ENCODE measurements around the gene RPL9. TPM values are rescaled to one million over a fixed set of nuclear protein-coding genes. Genes with fewer than 3 reads are reported as not detected.

RPL9 gene
- total and polyA plus RNA-seq, 2 of the 8 experiments (the other 6 are each of a cell fraction or from before 2014, with no cell fraction given): 1,161 to 1,184 TPM

DNA sequence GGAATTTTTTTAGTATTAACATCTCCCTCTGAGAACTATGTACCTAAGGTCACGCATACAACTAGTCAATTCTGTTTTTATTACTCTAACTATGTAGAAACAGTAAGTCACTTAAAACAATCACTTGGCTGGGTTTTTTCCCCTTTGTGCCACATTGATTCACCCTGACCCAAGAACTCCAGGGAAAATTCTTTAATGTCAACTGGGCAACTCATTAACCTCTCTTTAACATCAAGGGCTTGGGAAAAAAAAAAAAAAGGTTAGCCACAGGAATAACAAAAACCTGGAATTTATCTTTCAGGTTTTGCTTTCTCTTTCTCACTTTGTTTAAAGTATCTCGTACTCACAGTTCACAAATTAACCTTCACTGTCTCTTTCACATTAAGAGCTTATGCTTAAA is 8.1 kb downstream of the RPL9 start:
- H2AFZ ChIP-seq (ENCODE audit: low read length): no peak overlapping the region
- no peaks in the 10 kb centered on the region; a peak in 1 of 7 replicates for H3K27me3 ChIP-seq (replicated peaks in 1 of 4; ENCODE audit: control insufficient read depth in 3 of 4, extremely low read depth in 1 of 4, insufficient read depth in 3 of 4, low read length in 3 of 4)
- no peak overlapping the region for H2AK5ac ChIP-seq (ENCODE audit: low read depth, low read length)
- H4K20me1 ChIP-seq (replicated peaks in 1 of 2; ENCODE audit: control insufficient read depth in 1 of 2, insufficient read depth in 2 of 2, low read length in 2 of 2): peaks cover 4 to 6% of the 10 kb centered on the region in 2 experiments
- peaks cover 8% of the 10 kb centered on the region; the same call in 1 of the 2 replicates for H3K23me2 ChIP-seq (ENCODE audit: low read depth, low read length)
- POLR2A ChIA-PET (ENCODE audit: partially characterized antibody): interaction anchor here (0.6 to 6.2 kb wide), 10 partner anchors 7 to 561 kb away, joined by 3 to 133 read pairs (median 4); partner anchors contain the start of genes LIAS, RPL9 and UGDH
- peaks cover 0 to 7% (median 2%) of the 10 kb centered on the region in 4 experiments; a peak in 3 of 7 replicates for H3K4me1 ChIP-seq (replicated peaks in 1 of 4; ENCODE audit: control insufficient read depth in 3 of 4, insufficient read depth in 4 of 4, low read length in 3 of 4)
- H4K8ac ChIP-seq (ENCODE audit: extremely low read depth, insufficient read depth, low read length): no peak overlapping the region
- H3K9ac ChIP-seq (replicated peaks in 1 of 4; ENCODE audit: extremely low read depth in 1 of 4, low read depth in 3 of 4, low read length in 3 of 4): no peak overlapping the region
- no peak overlapping the region for H2BK5ac ChIP-seq (ENCODE audit: low read depth, low read length)
- 64% methylated on average over 2 of the region's 2 CpGs; no CpG with 5 or more reads in 1 of the 2 experiments for WGBS, 2 experiments (ENCODE audit: extremely low coverage in 1 of 2, insufficient coverage in 1 of 2, insufficient read length in 1 of 2, insufficient replicate concordance in 2 of 2, low coverage in 1 of 2, low lambda C conversion rate in 2 of 2, missing lambda C conversion rate in 1 of 2)
- CTCF ChIA-PET (ENCODE audit: partially characterized antibody): no interaction called here
- H3K79me2 ChIP-seq (ENCODE audit: control insufficient read depth in 1 of 2, insufficient read depth in 2 of 2, low read length in 2 of 2): peaks cover 0 to 4% of the 10 kb centered on the region in 2 experiments; a peak in 2 of 4 replicates
- H3K56ac ChIP-seq (replicated peaks; ENCODE audit: insufficient read length, low read depth, low read length): no peak overlapping the region
- TF ChIP-seq ASH2L (IDR thresholded peaks at IDR 0.05; ENCODE audit: low read length) (no peak), YY1 (IDR thresholded peaks at IDR 0.05; ENCODE audit: low read depth, low read length) (no peak), RXRA (IDR thresholded peaks at IDR 0.05; ENCODE audit: insufficient read depth, low read depth, low read length) (no peak), RNF2 (IDR thresholded peaks at IDR 0.05; ENCODE audit: borderline replicate concordance, low read depth, low read length, missing control alignments, poor library complexity, severe bottlenecking) (no peak)
- H3K9me3 ChIP-seq (ENCODE audit: insufficient read depth in 2 of 2, low read depth in 1 of 2, low read length in 1 of 2): no peaks in the 10 kb centered on the region
- no peak overlapping the region for H4K91ac ChIP-seq (replicated peaks; ENCODE audit: insufficient read length, low read length)
- FAIRE-seq (no peak), DNase-seq (ENCODE audit: low read depth in 1 of 2, low spot score in 2 of 2) (no peak)
- no peak overlapping the region for H4K5ac ChIP-seq (ENCODE audit: insufficient read length, low read depth, low read length)
- H2BK15ac ChIP-seq (ENCODE audit: low read length): no peak overlapping the region
- no peak overlapping the region for H3K23ac ChIP-seq (ENCODE audit: insufficient read length)
- H3K14ac ChIP-seq (ENCODE audit: insufficient read length): no peak overlapping the region
- no peak overlapping the region for H2BK20ac ChIP-seq (ENCODE audit: low read length)
- no peak overlapping the region for H3K4me2 ChIP-seq (ENCODE audit: insufficient read depth in 1 of 2, low read depth in 2 of 2, low read length in 2 of 2)
- peaks cover 20 to 55% (median 35%) of the 10 kb centered on the region in 4 experiments for H3K36me3 ChIP-seq (ENCODE audit: control insufficient read depth in 2 of 4, insufficient read depth in 4 of 4, low read length in 3 of 4)
- no peak overlapping the region for H3K4ac ChIP-seq (replicated peaks; ENCODE audit: insufficient read length, low read depth, low read length)
- no peak overlapping the region for H3K4me3 ChIP-seq (ENCODE audit: extremely low read depth in 1 of 4, insufficient read depth in 2 of 4, low read depth in 3 of 4, low read length in 4 of 4)
- no peak overlapping the region for H2BK120ac ChIP-seq (replicated peaks; ENCODE audit: low read depth, low read length)
- no peak overlapping the region for H3K18ac ChIP-seq (ENCODE audit: extremely low read depth, low read length)
- no peak overlapping the region for H2BK12ac ChIP-seq (ENCODE audit: low read depth, low read length)
- H3K79me1 ChIP-seq (ENCODE audit: low read depth, low read length): no peaks in the 10 kb centered on the region; the same call in 1 of the 2 replicates
- H3K27ac ChIP-seq (ENCODE audit: low read depth, low read length): no peak overlapping the region

All from H1 (cell line).